ENCODE data around the gene SCAPER.

Gene SCAPER

GRCh38 chr15:76636059-76636458 is 269.1 kb downstream of the SCAPER start:
- H3K27ac ChIP-seq (ENCODE audit: low read depth, low read length): no peak overlapping the region
- H3K27me3 ChIP-seq (ENCODE audit: control insufficient read depth, insufficient read depth, low read length): no peaks in the 10 kb centered on the region
- no peaks in the 10 kb centered on the region for H3K4me1 ChIP-seq (ENCODE audit: control insufficient read depth, insufficient read depth, low read length)
- H3K9me3 ChIP-seq (ENCODE audit: control insufficient read depth, insufficient read depth, low read length): 0 out of 2 replicates have a peak, but pooled peaks cover 4% of the 10 kb centered on the region
- no peak overlapping the region for H3K4me3 ChIP-seq (ENCODE audit: low read depth, low read length)
- no peak overlapping the region for H3K9ac ChIP-seq (ENCODE audit: low read depth, low read length)
- no peaks in the 10 kb centered on the region for H3K36me3 ChIP-seq (ENCODE audit: control insufficient read depth, insufficient read depth, low read length)

GRCh38 chr15:76626611-76627010 is 278.5 kb downstream of the SCAPER start:
- H3K9ac ChIP-seq (ENCODE audit: low read depth, low read length): no peak overlapping the region
- no peak overlapping the region for H3K27ac ChIP-seq (ENCODE audit: low read depth, low read length)
- H3K36me3 ChIP-seq (ENCODE audit: control insufficient read depth, insufficient read depth, low read length): no peaks in the 10 kb centered on the region
- no peaks in the 10 kb centered on the region for H3K4me1 ChIP-seq (ENCODE audit: control insufficient read depth, insufficient read depth, low read length)
- no peaks in the 10 kb centered on the region for H3K9me3 ChIP-seq (ENCODE audit: control insufficient read depth, insufficient read depth, low read length)
- H3K4me3 ChIP-seq (ENCODE audit: low read depth, low read length): no peak overlapping the region
- H3K27me3 ChIP-seq (ENCODE audit: control insufficient read depth, insufficient read depth, low read length): no peaks in the 10 kb centered on the region

GRCh38 chr15:76625267-76625666 is 279.9 kb downstream of the SCAPER start:
- no peaks in the 10 kb centered on the region for H3K36me3 ChIP-seq (ENCODE audit: control insufficient read depth, insufficient read depth, low read length)
- no peaks in the 10 kb centered on the region for H3K27me3 ChIP-seq (ENCODE audit: control insufficient read depth, insufficient read depth, low read length)
- no peaks in the 10 kb centered on the region for H3K4me1 ChIP-seq (ENCODE audit: control insufficient read depth, insufficient read depth, low read length)
- H3K9ac ChIP-seq (ENCODE audit: low read depth, low read length): no peak overlapping the region
- no peak overlapping the region for H3K4me3 ChIP-seq (ENCODE audit: low read depth, low read length)
- no peaks in the 10 kb centered on the region for H3K9me3 ChIP-seq (ENCODE audit: control insufficient read depth, insufficient read depth, low read length)
- no peak overlapping the region for H3K27ac ChIP-seq (ENCODE audit: low read depth, low read length)

- Histone ChIP-seq H3K4me3 (ENCODE audit: low read depth, low read length) (no peak overlapping the region), H3K36me3 (ENCODE audit: control insufficient read depth, insufficient read depth, low read length) (no peaks in the 10 kb centered on the region), H3K4me1 (ENCODE audit: control insufficient read depth, insufficient read depth, low read length) (no peaks in the 10 kb centered on the region), H3K27ac (ENCODE audit: low read depth, low read length) (no peak overlapping the region), H3K27me3 (ENCODE audit: control insufficient read depth, insufficient read depth, low read length) (no peaks in the 10 kb centered on the region), H3K9me3 (ENCODE audit: control insufficient read depth, insufficient read depth, low read length) (peaks cover 20% of the 10 kb centered on the region), H3K9ac (ENCODE audit: low read depth, low read length) (no peak overlapping the region)
Measured at GRCh38 chr15:76614725-76615124, 290.4 kb downstream of the SCAPER start.

- no peak overlapping the region for H3K27ac ChIP-seq (ENCODE audit: low read depth, low read length)
- no peaks in the 10 kb centered on the region for H3K27me3 ChIP-seq (ENCODE audit: control insufficient read depth, insufficient read depth, low read length)
- no peak overlapping the region for H3K9ac ChIP-seq (ENCODE audit: low read depth, low read length)
- H3K4me3 ChIP-seq (ENCODE audit: low read depth, low read length): no peak overlapping the region
- H3K9me3 ChIP-seq (ENCODE audit: control insufficient read depth, insufficient read depth, low read length): no peaks in the 10 kb centered on the region
- no peaks in the 10 kb centered on the region for H3K4me1 ChIP-seq (ENCODE audit: control insufficient read depth, insufficient read depth, low read length)
- H3K36me3 ChIP-seq (ENCODE audit: control insufficient read depth, insufficient read depth, low read length): no peaks in the 10 kb centered on the region
Measured at GRCh38 chr15:76588811-76589747, 316.1 kb downstream of the SCAPER start.

- no peaks in the 10 kb centered on the region for H3K36me3 ChIP-seq (ENCODE audit: control insufficient read depth, insufficient read depth, low read length)
- no peaks in the 10 kb centered on the region for H3K27me3 ChIP-seq (ENCODE audit: control insufficient read depth, insufficient read depth, low read length)
- H3K27ac ChIP-seq (ENCODE audit: low read depth, low read length): no peak overlapping the region
- no peak overlapping the region for H3K4me3 ChIP-seq (ENCODE audit: low read depth, low read length)
- peaks cover 7% of the 10 kb centered on the region; the same call in 1 of the 2 replicates for H3K9me3 ChIP-seq (ENCODE audit: control insufficient read depth, insufficient read depth, low read length)
- no peak overlapping the region for H3K9ac ChIP-seq (ENCODE audit: low read depth, low read length)
- H3K4me1 ChIP-seq (ENCODE audit: control insufficient read depth, insufficient read depth, low read length): no peaks in the 10 kb centered on the region
Measured at GRCh38 chr15:76585576-76585897, 319.6 kb downstream of the SCAPER start.

- Histone ChIP-seq H3K9ac (ENCODE audit: low read depth, low read length) (no peak overlapping the region), H3K36me3 (ENCODE audit: control insufficient read depth, insufficient read depth, low read length) (no peaks in the 10 kb centered on the region), H3K9me3 (ENCODE audit: control insufficient read depth, insufficient read depth, low read length) (peaks cover 7% of the 10 kb centered on the region; the same call in 1 of the 2 replicates), H3K27ac (ENCODE audit: low read depth, low read length) (no peak overlapping the region), H3K4me1 (ENCODE audit: control insufficient read depth, insufficient read depth, low read length) (no peaks in the 10 kb centered on the region), H3K27me3 (ENCODE audit: control insufficient read depth, insufficient read depth, low read length) (no peaks in the 10 kb centered on the region), H3K4me3 (ENCODE audit: low read depth, low read length) (no peak overlapping the region)
Measured at GRCh38 chr15:76584868-76585575, 320.1 kb downstream of the SCAPER start.

GRCh38 chr15:76582550-76582949 is 322.6 kb downstream of the SCAPER start:
- Histone ChIP-seq H3K4me3 (ENCODE audit: low read depth, low read length) (no peak overlapping the region), H3K36me3 (ENCODE audit: control insufficient read depth, insufficient read depth, low read length) (no peaks in the 10 kb centered on the region), H3K27ac (ENCODE audit: low read depth, low read length) (no peak overlapping the region), H3K4me1 (ENCODE audit: control insufficient read depth, insufficient read depth, low read length) (no peaks in the 10 kb centered on the region), H3K9ac (ENCODE audit: low read depth, low read length) (no peak overlapping the region), H3K9me3 (ENCODE audit: control insufficient read depth, insufficient read depth, low read length) (peaks cover 7% of the 10 kb centered on the region; the same call in 1 of the 2 replicates), H3K27me3 (ENCODE audit: control insufficient read depth, insufficient read depth, low read length) (no peaks in the 10 kb centered on the region)

GRCh38 chr15:76577879-76578512 is 327.1 kb downstream of the SCAPER start:
- H3K9me3 ChIP-seq (ENCODE audit: control insufficient read depth, insufficient read depth, low read length): peaks cover 7% of the 10 kb centered on the region; the same call in 1 of the 2 replicates
- no peaks in the 10 kb centered on the region for H3K27me3 ChIP-seq (ENCODE audit: control insufficient read depth, insufficient read depth, low read length)
- no peak overlapping the region for H3K9ac ChIP-seq (ENCODE audit: low read depth, low read length)
- no peak overlapping the region for H3K27ac ChIP-seq (ENCODE audit: low read depth, low read length)
- H3K36me3 ChIP-seq (ENCODE audit: control insufficient read depth, insufficient read depth, low read length): no peaks in the 10 kb centered on the region
- H3K4me3 ChIP-seq (ENCODE audit: low read depth, low read length): no peak overlapping the region
- H3K4me1 ChIP-seq (ENCODE audit: control insufficient read depth, insufficient read depth, low read length): no peaks in the 10 kb centered on the region

- H3K27ac ChIP-seq (ENCODE audit: low read depth, low read length): no peak overlapping the region
- peaks cover 7% of the 10 kb centered on the region; the same call in 1 of the 2 replicates for H3K9me3 ChIP-seq (ENCODE audit: control insufficient read depth, insufficient read depth, low read length)
- no peaks in the 10 kb centered on the region for H3K27me3 ChIP-seq (ENCODE audit: control insufficient read depth, insufficient read depth, low read length)
- no peaks in the 10 kb centered on the region for H3K36me3 ChIP-seq (ENCODE audit: control insufficient read depth, insufficient read depth, low read length)
- no peaks in the 10 kb centered on the region for H3K4me1 ChIP-seq (ENCODE audit: control insufficient read depth, insufficient read depth, low read length)
- H3K9ac ChIP-seq (ENCODE audit: low read depth, low read length): no peak overlapping the region
- no peak overlapping the region for H3K4me3 ChIP-seq (ENCODE audit: low read depth, low read length)
Measured at GRCh38 chr15:76576523-76577279, 328.4 kb downstream of the SCAPER start.

All from HUES48 (cell line).